Measurements from ENCODE around the gene ENTREP1.
"Not testable (repeated sequence)": the region's sequence is repeated elsewhere in the genome, so short reads cannot be mapped to it uniquely, and the experiment has no call there.

The ENTREP1 gene

DNA sequence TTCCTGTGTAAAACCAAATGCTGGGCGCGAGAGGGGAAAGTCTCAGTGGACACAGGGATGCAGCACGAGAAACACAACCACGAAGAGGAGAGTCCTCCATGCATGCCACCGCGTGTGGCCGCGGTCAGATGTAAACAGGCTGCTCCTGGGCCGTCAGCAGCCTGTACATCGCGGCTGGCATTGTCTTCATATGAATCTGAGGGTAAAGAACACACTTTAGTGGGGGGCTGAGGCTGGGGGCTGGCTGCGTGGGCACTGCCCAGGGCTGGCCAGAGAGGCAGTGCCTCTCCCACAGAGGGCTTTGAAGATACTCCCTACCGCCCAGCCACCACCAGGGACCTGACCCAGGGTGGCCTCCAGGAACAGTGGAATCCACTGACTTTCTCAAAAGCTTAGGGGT, 106.2 kb downstream of the ENTREP1 start:
- Mint-ChIP-seq H3K4me1 (ENCODE audit: low read depth) (no peaks in the 10 kb centered on the region), H3K4me3 (no peak overlapping the region), H3K27ac (no peak overlapping the region), H3K36me3 (ENCODE audit: low read depth) (no peaks in the 10 kb centered on the region), H3K27me3 (no peaks in the 10 kb centered on the region), H3K9me3 (no peaks in the 10 kb centered on the region)

DNA sequence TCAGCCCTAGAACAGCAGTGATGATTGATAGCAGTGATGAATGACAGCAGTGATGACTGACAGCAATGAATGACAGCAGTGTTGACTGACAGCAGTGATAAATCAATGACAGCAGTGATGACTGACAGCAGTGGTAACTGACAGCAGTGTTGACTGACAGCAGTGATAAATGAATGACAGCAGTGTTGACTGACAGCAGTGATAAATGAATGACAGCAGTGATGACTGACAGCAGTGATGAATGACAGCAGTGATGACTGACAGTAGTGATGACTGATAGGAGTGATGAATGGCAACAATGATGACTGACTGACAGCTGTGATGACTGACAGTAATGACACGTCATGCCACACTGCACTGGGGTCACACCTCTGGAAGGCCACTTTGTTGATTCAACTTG, 106.8 kb downstream of the ENTREP1 start:
- Mint-ChIP-seq H3K4me3 (no peak overlapping the region), H3K9me3 (no peaks in the 10 kb centered on the region), H3K36me3 (ENCODE audit: low read depth) (no peaks in the 10 kb centered on the region), H3K27me3 (no peaks in the 10 kb centered on the region), H3K27ac (no peak overlapping the region), H3K4me1 (ENCODE audit: low read depth) (no peaks in the 10 kb centered on the region)

DNA sequence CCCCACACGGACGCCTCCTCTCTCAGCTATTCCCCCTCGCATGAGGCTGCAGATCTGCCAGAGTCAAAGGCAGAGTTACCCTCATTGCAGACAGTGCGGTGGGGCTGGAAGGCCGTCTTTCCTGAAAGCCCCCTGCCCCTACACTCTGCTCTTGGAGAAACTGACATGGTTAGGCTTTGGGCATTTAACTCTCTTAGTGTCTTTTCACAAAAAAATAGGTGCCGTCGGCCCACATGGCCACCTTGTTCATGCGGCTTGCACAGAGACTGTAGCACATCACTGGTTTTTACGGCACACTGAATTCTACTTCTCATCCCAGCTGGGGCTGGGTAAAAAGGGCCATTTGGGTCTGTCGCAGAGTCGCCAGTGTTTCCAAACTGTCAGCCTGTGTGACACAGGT, 107.6 kb downstream of the ENTREP1 start:
- H3K27ac Mint-ChIP-seq = no peak overlapping the region
- H3K4me1 Mint-ChIP-seq (ENCODE audit: low read depth) = no peaks in the 10 kb centered on the region
- no peaks in the 10 kb centered on the region for H3K9me3 Mint-ChIP-seq
- H3K27me3 Mint-ChIP-seq = no peaks in the 10 kb centered on the region
- no peak overlapping the region for H3K4me3 Mint-ChIP-seq
- H3K36me3 Mint-ChIP-seq (ENCODE audit: low read depth) = no peaks in the 10 kb centered on the region

DNA sequence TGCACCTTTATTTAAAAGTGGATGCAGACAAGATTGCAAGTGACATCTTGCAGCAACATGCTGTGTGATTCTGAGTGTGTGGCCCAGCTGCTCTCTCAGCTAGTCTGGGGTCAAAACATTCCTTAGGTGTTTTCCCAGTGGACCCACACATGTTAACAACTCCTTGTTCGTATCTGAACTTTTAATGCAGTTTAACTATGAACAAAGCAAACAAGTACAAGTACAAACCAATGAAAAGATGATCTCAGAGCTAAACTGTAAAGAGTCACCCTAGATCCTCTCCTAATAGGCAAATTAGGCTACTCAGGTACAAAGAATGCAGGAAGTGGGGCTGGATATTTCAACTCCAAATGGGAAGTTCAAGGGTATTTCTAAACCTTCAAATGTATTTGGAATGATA, 108.4 kb downstream of the ENTREP1 start:
- H3K9me3 Mint-ChIP-seq = no peaks in the 10 kb centered on the region
- H3K27ac Mint-ChIP-seq = no peak overlapping the region
- H3K36me3 Mint-ChIP-seq (ENCODE audit: low read depth) = no peaks in the 10 kb centered on the region
- no peaks in the 10 kb centered on the region for H3K4me1 Mint-ChIP-seq (ENCODE audit: low read depth)
- H3K4me3 Mint-ChIP-seq = no peak overlapping the region
- H3K27me3 Mint-ChIP-seq = no peaks in the 10 kb centered on the region

GRCh38 chr9:69433968-69434367, 109.0 kb downstream of the ENTREP1 start:
- H3K4me3 Mint-ChIP-seq = no peak overlapping the region
- H3K27me3 Mint-ChIP-seq = no peaks in the 10 kb centered on the region

DNA sequence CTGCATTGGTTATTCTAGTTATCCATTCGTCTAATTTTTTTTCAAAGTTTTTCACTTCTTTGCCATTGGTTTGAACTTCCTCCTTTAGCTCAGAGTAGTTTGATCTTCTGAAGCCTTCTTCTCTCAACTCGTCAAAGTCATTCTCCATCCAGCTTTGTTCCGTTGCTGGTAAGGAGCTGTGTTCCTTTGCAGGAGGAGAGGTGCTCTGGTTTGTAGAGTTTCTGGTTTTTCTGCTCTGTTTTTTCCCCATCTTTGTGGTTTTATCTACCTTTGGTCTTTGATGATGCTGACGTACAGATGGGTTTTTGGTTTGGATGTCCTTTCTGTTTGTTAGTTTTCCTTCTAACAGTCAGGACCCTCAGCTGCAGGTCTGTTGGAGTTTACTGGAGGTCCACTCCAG, 114.6 kb downstream of the ENTREP1 start:
- not testable (repeated sequence) for H3K36me3 Mint-ChIP-seq (ENCODE audit: low read depth); H3K27ac Mint-ChIP-seq; H3K9me3 Mint-ChIP-seq; H3K4me1 Mint-ChIP-seq (ENCODE audit: low read depth); H3K27me3 Mint-ChIP-seq; H3K4me3 Mint-ChIP-seq

More at GRCh38 chr9:69433968-69434367, 109.0 kb downstream of the ENTREP1 start:
- Mint-ChIP-seq H3K36me3 (ENCODE audit: low read depth) (no peaks in the 10 kb centered on the region), H3K27ac (no peak overlapping the region), H3K9me3 (no peaks in the 10 kb centered on the region), H3K4me1 (ENCODE audit: low read depth) (no peaks in the 10 kb centered on the region)

DNA sequence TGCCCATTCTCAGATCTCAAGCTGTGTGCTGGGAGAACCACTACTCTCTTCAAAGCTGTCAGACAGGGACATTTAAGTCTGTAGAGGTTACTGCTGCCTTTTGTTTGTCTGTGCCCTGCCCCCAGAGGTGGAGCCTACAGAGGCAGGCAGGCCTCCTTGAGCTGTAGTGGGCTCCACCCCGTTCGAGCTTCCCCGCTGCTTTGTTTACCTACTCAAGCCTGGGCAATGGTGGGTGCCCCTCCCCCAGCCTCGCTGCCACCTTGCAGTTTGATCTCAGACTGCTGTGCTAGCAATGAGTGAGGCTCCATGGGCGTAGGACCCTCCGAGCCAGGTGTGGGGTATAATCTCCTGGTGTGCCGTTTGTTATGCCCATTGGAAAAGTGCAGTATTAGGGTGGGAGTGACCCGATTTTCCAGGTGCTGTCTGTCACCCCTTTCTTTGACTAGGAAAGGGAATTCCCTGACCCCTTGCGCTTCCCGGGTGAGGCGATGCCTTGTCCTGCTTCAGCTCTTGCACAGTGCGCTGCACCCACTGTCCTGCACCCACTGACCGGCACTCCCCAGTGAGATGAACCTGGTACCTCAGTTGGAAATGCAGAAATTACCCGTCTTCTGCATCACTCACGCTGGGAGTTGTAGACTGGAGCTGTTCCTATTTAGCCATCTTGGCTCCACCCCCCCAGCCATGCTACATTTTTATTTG, 115.4 kb downstream of the ENTREP1 start:
- not testable (repeated sequence) for H3K27ac Mint-ChIP-seq; H3K4me1 Mint-ChIP-seq (ENCODE audit: low read depth); H3K36me3 Mint-ChIP-seq (ENCODE audit: low read depth); H3K27me3 Mint-ChIP-seq; H3K9me3 Mint-ChIP-seq; H3K4me3 Mint-ChIP-seq

Measured in stimulated activated naive CD8-positive, alpha-beta T cell treated with anti-CD3 and anti-CD28 coated beads, Interleukin-15, Interleukin-2, amounts not matched to agents 100 ng/mL and 50 ng/mL, for 24 hours (primary cell).